HL-60 (cell line): ENCODE data around the gene TRAM2.

ENCODE experiments used
- DNase-seq, 2 experiments: peaks; one replicate each; pipeline ENCODE4 v3.0.0-alpha.2; 2010 to 2020; ENCODE audit warnings: low read depth in 1 of 2, low spot score in 1 of 2
- H3K27ac ChIP-seq: fragments of 250-450 bp; sonication (Bioruptor Pico); replicated peaks from 2 replicates; pipeline ENCODE4 v1.5.1; 2020; ENCODE audit warnings: mild to moderate bottlenecking, moderate library complexity
- H3K27me3 ChIP-seq: fragments of 250-450 bp; sonication (Bioruptor Pico); 2 replicates; pipeline ENCODE4 v1.5.1; 2021; ENCODE audit warnings: mild to moderate bottlenecking, moderate library complexity; ENCODE audit not compliant: insufficient read depth, poor library complexity, severe bottlenecking
- H3K4me3 ChIP-seq: replicated peaks from 2 replicates; pipeline ENCODE4 v1.5.1; 2011; ENCODE audit warnings: mild to moderate bottlenecking, control low read depth, low read length; ENCODE audit not compliant: insufficient read depth
- CTCF ChIP-seq: IDR thresholded peaks from one replicate; pipeline ENCODE4 v1.5.1; 2011; ENCODE audit warnings: low read length, control low read depth, inconsistent platforms; ENCODE audit not compliant: insufficient read depth
- GABPA ChIP-seq: IDR thresholded peaks from 2 replicates; pipeline ENCODE4 v1.6.1; 2012; ENCODE audit warnings: low read depth
- POLR2AphosphoS5 ChIP-seq: IDR thresholded peaks from 2 replicates; pipeline ENCODE4 v1.6.1; 2012; ENCODE audit warnings: low read depth
- REST ChIP-seq: IDR thresholded peaks from 2 replicates; pipeline ENCODE4 v1.6.1; 2012; ENCODE audit warnings: low read depth; ENCODE audit not compliant: insufficient replicate concordance
- SPI1 ChIP-seq: IDR thresholded peaks from 2 replicates; pipeline ENCODE4 v1.6.1; 2012; ENCODE audit warnings: low read depth, mild to moderate bottlenecking, borderline replicate concordance

The TRAM2 gene

GRCh38 chr6:52457096-52457495 lies 119.8 kb downstream of the TRAM2 start:
- H3K27ac ChIP-seq = no peak overlapping the region
- no peak for DNase-seq
- no peak overlapping the region for H3K4me3 ChIP-seq
- no peaks in the 10 kb centered on the region for H3K27me3 ChIP-seq
- no peak for TF ChIP-seq CTCF
- no peak for TF ChIP-seq POLR2AphosphoS5
- TF ChIP-seq REST = no peak
- TF ChIP-seq GABPA = no peak
- TF ChIP-seq SPI1 = no peak

GRCh38 chr6:52454556-52454955 lies 122.3 kb downstream of the TRAM2 start:
- H3K27ac ChIP-seq = no peak overlapping the region
- no peak for DNase-seq
- H3K27me3 ChIP-seq = no peaks in the 10 kb centered on the region
- H3K4me3 ChIP-seq = no peak overlapping the region
- TF ChIP-seq REST (no peak), GABPA (no peak), POLR2AphosphoS5 (no peak), SPI1 (no peak), CTCF (no peak)
